K562 (cell line): Measurements from ENCODE around the gene GLI3. TPM values are rescaled to one million over a fixed set of nuclear protein-coding genes. Genes with fewer than 3 reads are reported as not detected.

Experiments used
- ATAC-seq: fragments of 200-7000 bp; cut with Tn5 transposase; 3 replicates; pipeline ENCODE4 v1.9.1; 2020; ENCODE audit warnings: moderate library complexity
- BruUV-seq: library from RNA; stranded (reverse); fragments of 400-500 nt; replicated peaks from 2 replicates; lab custom pipeline; 2021; lab: Mats Ljungman, UMichigan
- CTCF ChIA-PET: fragments of 300-600 bp; formaldehyde crosslinking; extraction: SDS; loops from one replicate; lab custom pipeline; 2021; ENCODE audit warnings: low intra/inter-chr PET ratio; lab: Yijun Ruan, JAX
- POLR2A ChIA-PET: fragments of 300-600, 350-650 bp; sonication (Branson Sonifier 250); formaldehyde crosslinking; extraction: SDS; loops from one replicate; lab custom pipeline; 2021; ENCODE audit warnings: antibody characterized with exemption, inconsistent platforms; lab: Yijun Ruan, JAX
- DNase-seq, 4 experiments: peaks; one replicate each; pipeline versions ENCODE4 v3.0.0 to v3.0.0-alpha.2; 2011 to 2018; ENCODE audit warnings: low spot score in 3 of 4, mixed read lengths in 3 of 4; ENCODE audit errors: extremely low read depth in 1 of 4
- FAIRE-seq: peaks from 2 replicates; lab custom pipeline; 2011; peaks lifted over from hg19 to GRCh38; lab: Jason Lieb, UNC
- H2AFZ ChIP-seq: 2 replicates; pipeline ENCODE4 v1.6.0; 2011; ENCODE audit warnings: low read depth, low read length, control low read depth, inconsistent platforms
- H3K27ac ChIP-seq: fragments of 200-600 bp; 3 replicates; pipeline ENCODE4 v1.8.0; 2011; ENCODE audit warnings: low read depth, mild to moderate bottlenecking, control low read depth, inconsistent platforms, low read length, moderate library complexity, mixed read lengths; ENCODE audit errors: extremely low read depth
- H3K27me3 ChIP-seq, 2 experiments: fragments of 300-600 bp in 1 of 2; 2 replicates in 1 of 2; 3 replicates in 1 of 2; pipeline versions ENCODE4 v1.6.0 to v1.8.0; 2011; ENCODE audit warnings: inconsistent platforms in 2 of 2, low read length in 2 of 2, mild to moderate bottlenecking in 1 of 2, mixed read lengths in 1 of 2, moderate library complexity in 1 of 2; ENCODE audit not compliant: control insufficient read depth in 2 of 2, insufficient read depth in 2 of 2
- H3K36me3 ChIP-seq: fragments of 300-600 bp; 3 replicates; pipeline ENCODE4 v1.8.0; 2011; ENCODE audit warnings: mild to moderate bottlenecking, low read length, inconsistent platforms; ENCODE audit not compliant: control insufficient read depth, insufficient read depth
- H3K4me1 ChIP-seq, 2 experiments: fragments of 200-600 bp in 1 of 2; replicated peaks in 1 of 2; 2 replicates in 1 of 2; 3 replicates in 1 of 2; pipeline versions ENCODE4 v1.5.1 to v1.8.0; 2011; ENCODE audit warnings: inconsistent platforms in 2 of 2, low read length in 2 of 2, mild to moderate bottlenecking in 1 of 2, mixed read lengths in 1 of 2, moderate library complexity in 1 of 2; ENCODE audit not compliant: control insufficient read depth in 2 of 2, insufficient read depth in 2 of 2
- H3K4me2 ChIP-seq: 2 replicates; pipeline ENCODE4 v1.6.1; 2011; ENCODE audit warnings: low read length, control low read depth, inconsistent platforms, mixed read lengths; ENCODE audit not compliant: insufficient read depth
- H3K4me3 ChIP-seq: fragments of 200-600 bp; sonication (generic), shearing (Covaris generic); 2 replicates; pipeline ENCODE4 v1.5.1; 2016; ENCODE audit warnings: control low read depth, inconsistent platforms
- H3K79me2 ChIP-seq: fragments of 200-600 bp; 3 replicates; pipeline ENCODE4 v1.8.0; 2011; ENCODE audit warnings: low read length, inconsistent platforms; ENCODE audit not compliant: control insufficient read depth, insufficient read depth
- H3K9ac ChIP-seq, 2 experiments: 2 replicates each; pipeline versions ENCODE4 v1.6.0 to v1.6.1; 2011; ENCODE audit warnings: low read depth in 2 of 2, low read length in 2 of 2, control low read depth in 1 of 2, inconsistent platforms in 1 of 2, mild to moderate bottlenecking in 1 of 2, mixed read lengths in 1 of 2; ENCODE audit not compliant: insufficient read depth in 1 of 2
- H3K9me1 ChIP-seq: one replicate; pipeline ENCODE4 v1.6.0; 2011; ENCODE audit warnings: inconsistent platforms, mild to moderate bottlenecking, low read length, moderate library complexity; ENCODE audit not compliant: control insufficient read depth, insufficient read depth
- H3K9me3 ChIP-seq: replicated peaks from 2 replicates; pipeline ENCODE4 v1.5.1; 2011; ENCODE audit warnings: low read depth, low read length, inconsistent platforms; ENCODE audit not compliant: control insufficient read depth, insufficient read depth
- H4K20me1 ChIP-seq: replicated peaks from 2 replicates; pipeline ENCODE4 v1.6.1; 2011; ENCODE audit warnings: low read length, inconsistent platforms, mixed read lengths; ENCODE audit not compliant: control insufficient read depth, insufficient read depth
- CHD2 ChIP-seq: IDR thresholded peaks from 2 replicates; pipeline ENCODE4 v1.6.1; 2011; ENCODE audit warnings: low read depth, low read length
- E2F3 ChIP-seq: fragments of 250-450 bp; sonication (Bioruptor Pico); IDR thresholded peaks from 2 replicates; pipeline ENCODE4 v1.4.0; 2020; ENCODE audit warnings: mild to moderate bottlenecking
- PCBP2 ChIP-seq: fragments of 200-400 bp; formaldehyde crosslinking; IDR thresholded peaks from 2 replicates; pipeline ENCODE4 v1.6.1; 2018; ENCODE audit warnings: low read length, low read depth, mild to moderate bottlenecking, moderate library complexity; ENCODE audit not compliant: poor library complexity, severe bottlenecking
- ZNF146 ChIP-seq: IDR thresholded peaks from one replicate; pipeline ENCODE4 v1.6.1; 2018; ENCODE audit warnings: missing compliant biosample characterization; ENCODE audit not compliant: unreplicated experiment
- ZNF445 ChIP-seq: fragments of 250-450 bp; sonication (Bioruptor Pico); IDR thresholded peaks from 2 replicates; pipeline ENCODE4 v1.4.0; 2020; ENCODE audit warnings: low read depth, mild to moderate bottlenecking, moderate library complexity
- WGBS: fragments of 100-300 bp; shearing (Covaris generic); methylation state at CpG from one replicate; pipeline ENCODE4 v1.1.6; 2016; ENCODE audit warnings: low coverage, mixed read lengths; ENCODE audit not compliant: insufficient coverage; ENCODE audit errors: missing lambda C conversion rate; 5-methylcytosine and 5-hydroxymethylcytosine counted together
- in situ Hi-C: fragments of 300-500 bp; cut with MboI; formaldehyde crosslinking; loops from 4 replicates; pipeline ENCODE4 v1.15.0; 2018; ENCODE audit warnings: inconsistent platforms, mixed read lengths
- intact Hi-C: fragments of 100-400 bp; cut with micrococcal nuclease; formaldehyde crosslinking; loops from 2 replicates; pipeline ENCODE4 v1.14.2; 2022
- polyA plus RNA-seq, 8 experiments: library from polyadenylated mRNA; depleted of rRNA in 4 of 8; stranded (reverse) in 5 of 8; unstranded in 3 of 8; fragments of >200 nt; fragmentation: Nextera tagmentation in 2 of 8; fragmentation: Illumina TruSeq in 1 of 8; extraction: Ambion mirVana in 2 of 8; extraction: Trizol in 1 of 8; gene quantifications; 2 replicates each; pipeline versions ENCODE4 v1.2.1 to v1.2.3, GENCODE V29; 2011 to 2014; ENCODE audit warnings: inconsistent platforms in 1 of 8, missing spikeins in 1 of 8
- total RNA-seq, 7 experiments: library from RNA; depleted of rRNA in 6 of 7; stranded (reverse); fragments of >200 nt in 6 of 7; fragmentation: Illumina TruSeq in 2 of 7; extraction: Trizol in 2 of 7; gene quantifications; 2 replicates each; pipeline versions ENCODE4 v1.2.1 to v1.2.3, GENCODE V29; 2011 to 2021; ENCODE audit warnings: low replicate concordance in 1 of 7

Gene GLI3
- total and polyA plus RNA-seq, 9 of the 15 experiments (the other 6 are each of a cell fraction or from before 2014, with no cell fraction given): 0.01 to 0.18 (median 0.07) TPM; not detected in 6

DNA sequence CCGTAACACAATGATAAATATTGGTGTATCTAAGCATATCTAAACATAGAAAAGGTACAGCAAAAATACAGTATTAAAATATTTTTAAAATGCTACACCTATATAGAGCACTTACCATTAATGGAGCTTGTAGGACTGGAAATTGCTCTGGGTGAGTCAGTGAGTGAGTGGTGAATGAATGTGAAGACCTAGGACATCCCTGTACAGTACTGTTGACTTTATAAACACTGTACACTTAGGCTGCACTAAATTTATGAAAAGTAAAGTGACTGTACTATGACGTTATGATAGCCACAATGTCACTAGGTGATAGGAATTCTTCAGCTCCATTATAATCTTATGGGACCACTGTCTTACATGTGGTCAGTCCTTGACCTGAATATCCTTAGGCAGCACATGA, 147.0 kb downstream of the GLI3 start:
- Histone ChIP-seq H3K9me3 (no peaks in the 10 kb centered on the region), H2AFZ (no peak overlapping the region), H3K36me3 (no peaks in the 10 kb centered on the region), H4K20me1 (no peaks in the 10 kb centered on the region), H3K9me1 (no peaks in the 10 kb centered on the region), H3K4me2 (no peak overlapping the region), H3K9ac (no peak overlapping the region), H3K4me3 (no peak overlapping the region), H3K4me1 (no peaks in the 10 kb centered on the region), H3K27ac (no peak overlapping the region), H3K27me3 (peaks cover 0 to 14% of the 10 kb centered on the region in 2 experiments; a peak in 3 of 5 replicates), H3K79me2 (no peaks in the 10 kb centered on the region)
- ATAC-seq: no peak
- in situ Hi-C loops: no loop called here
- TF ChIP-seq PCBP2: no peak
- TF ChIP-seq ZNF146 (CRISPR knock-in tag): no peak
- no peak for TF ChIP-seq ZNF445 (CRISPR knock-in tag)
- no peak for TF ChIP-seq E2F3 (CRISPR knock-in tag)
- WGBS: 2% methylated on average over 2 of the region's 2 CpGs
- intact Hi-C loops: no loop called here
- CTCF ChIA-PET: no interaction called here
- no peak for FAIRE-seq
- no TSS peak for BruUV-seq
- no peak for DNase-seq
- POLR2A ChIA-PET: no interaction called here

- ATAC-seq (no peak), FAIRE-seq (no peak), DNase-seq (no peak)
- H3K4me1 ChIP-seq: no peaks in the 10 kb centered on the region
- no peaks in the 10 kb centered on the region for H3K36me3 ChIP-seq
- 0% methylated on average over 2 of the region's 2 CpGs for WGBS
- no peaks in the 10 kb centered on the region for H4K20me1 ChIP-seq
- intact Hi-C loops (no loop called here), in situ Hi-C loops (no loop called here)
- H3K9me1 ChIP-seq: no peaks in the 10 kb centered on the region
- no peak overlapping the region for H3K27ac ChIP-seq
- ChIA-PET CTCF (no interaction called here), POLR2A (interaction anchor here (1.0 kb wide), 1 partner anchor 9 kb away, joined by 5 read pairs; no protein-coding TSS in a partner anchor)
- no peak for TF ChIP-seq CHD2
- H3K79me2 ChIP-seq: no peaks in the 10 kb centered on the region
- no peak overlapping the region for H3K9ac ChIP-seq
- H3K4me2 ChIP-seq: no peak overlapping the region
- peaks cover 0 to 14% of the 10 kb centered on the region in 2 experiments; a peak in 3 of 5 replicates for H3K27me3 ChIP-seq
- H2AFZ ChIP-seq: no peak overlapping the region
- no peaks in the 10 kb centered on the region for H3K9me3 ChIP-seq
- H3K4me3 ChIP-seq: no peak overlapping the region
- BruUV-seq: no TSS peak
Observed at GRCh38 chr7:42087616-42088015, 149.4 kb downstream of the GLI3 start.
